Panc1 (cell line): ENCODE data around the gene TMEM200C.

Experiments
- CTCF ChIP-seq: fragments of 450-650 bp; IDR thresholded peaks from 2 replicates; pipeline ENCODE4 v1.5.1; 2017; ENCODE audit warnings: mild to moderate bottlenecking
- POLR2AphosphoS5 ChIP-seq: IDR thresholded peaks from 2 replicates; pipeline ENCODE4 v1.6.1; 2012; ENCODE audit warnings: mild to moderate bottlenecking, low read depth, low read length, moderate library complexity

- no peak for TF ChIP-seq CTCF
- no peak for TF ChIP-seq POLR2AphosphoS5
Observed at GRCh38 chr18:5944448-5944847, 49.1 kb upstream of the TMEM200C start.
